ENCODE data around the gene LGALS7. TPM values are rescaled to one million over a fixed set of nuclear protein-coding genes. Genes with fewer than 3 reads are reported as not detected.

Gene LGALS7
- total and polyA plus RNA-seq, 4 donors: 2.4 to 5.0 (median 4.9) TPM; not detected in 1

- no peaks in the 10 kb centered on the region for H3K36me3 ChIP-seq (ENCODE audit: control insufficient read depth in 4 of 4, insufficient read depth in 4 of 4, low read length in 4 of 4)
- TF ChIP-seq CTCF (IDR thresholded peaks at IDR 0.05; ENCODE audit: control extremely low read depth, extremely low read depth): no peak
Measured at GRCh38 chr19:38741670-38742069, 31.6 kb downstream of the LGALS7 start.

GRCh38 chr19:38740932-38741331 is 32.4 kb downstream of the LGALS7 start:
- no peaks in the 10 kb centered on the region for H3K9me3 ChIP-seq (ENCODE audit: control insufficient read depth in 4 of 4, insufficient read depth in 3 of 4, low read length in 3 of 4)
- ATAC-seq (ENCODE audit: insufficient read depth, low FRiP score): no peak
- TF ChIP-seq CTCF (IDR thresholded peaks at IDR 0.05; ENCODE audit: control extremely low read depth, extremely low read depth): no peak
- no peaks in the 10 kb centered on the region for H3K36me3 ChIP-seq (ENCODE audit: control insufficient read depth in 4 of 4, insufficient read depth in 4 of 4, low read length in 4 of 4)
- H3K4me1 ChIP-seq (ENCODE audit: control insufficient read depth in 5 of 5, insufficient read depth in 5 of 5, low read length in 5 of 5): peaks cover 0 to 3% (median 0%) of the 10 kb centered on the region in 5 donors
- H3K4me3 ChIP-seq: no peak overlapping the region
- 98 to 100% methylated on average over 2 of the region's 2 CpGs for WGBS, 2 donors
- no peak overlapping the region for H3K9ac ChIP-seq (ENCODE audit: insufficient read depth in 1 of 2, low read length in 2 of 2)
- DNase-seq: no peak
- H3K27me3 ChIP-seq (ENCODE audit: control insufficient read depth in 3 of 3, insufficient read depth in 3 of 3, low read length in 2 of 3): peaks cover 0 to 3% (median 0%) of the 10 kb centered on the region in 3 donors
- H3K27ac ChIP-seq (ENCODE audit: low read depth in 1 of 2, low read length in 1 of 2): no peak overlapping the region

More at GRCh38 chr19:38741670-38742069, 31.6 kb downstream of the LGALS7 start:
- no peak for ATAC-seq (ENCODE audit: insufficient read depth, low FRiP score)
- DNase-seq: no peak
- no peak overlapping the region for H3K27ac ChIP-seq (ENCODE audit: low read depth in 1 of 2, low read length in 1 of 2)
- peaks cover 0 to 2% (median 0%) of the 10 kb centered on the region in 3 donors for H3K27me3 ChIP-seq (ENCODE audit: control insufficient read depth in 3 of 3, insufficient read depth in 3 of 3, low read length in 2 of 3)
- 95 to 97% methylated on average over 15 of the region's 15 CpGs for WGBS, 2 donors
- H3K9me3 ChIP-seq (ENCODE audit: control insufficient read depth in 4 of 4, insufficient read depth in 3 of 4, low read length in 3 of 4): no peaks in the 10 kb centered on the region
- no peak overlapping the region for H3K9ac ChIP-seq (ENCODE audit: insufficient read depth in 1 of 2, low read length in 2 of 2)
- H3K4me1 ChIP-seq (ENCODE audit: control insufficient read depth in 5 of 5, insufficient read depth in 5 of 5, low read length in 5 of 5): no peaks in the 10 kb centered on the region
- no peak overlapping the region for H3K4me3 ChIP-seq

DNA sequence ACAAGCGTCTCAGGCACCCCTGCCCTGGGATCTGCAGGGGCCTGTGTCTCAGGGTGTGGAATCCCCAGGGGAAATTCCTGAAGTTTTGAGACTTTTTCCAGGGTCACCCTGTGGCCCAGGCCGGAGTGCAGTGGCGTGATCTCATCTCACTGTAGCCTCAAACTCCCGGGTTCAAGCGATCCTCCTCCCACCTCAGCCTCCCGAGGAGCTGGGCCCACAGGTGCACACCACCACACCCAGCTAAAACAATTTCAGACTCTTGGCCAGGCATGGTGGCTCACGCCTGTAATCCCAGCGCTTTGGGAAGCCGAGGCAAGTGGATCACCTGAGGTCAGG is 33.1 kb downstream of the LGALS7 start:
- TF ChIP-seq CTCF (IDR thresholded peaks at IDR 0.05; ENCODE audit: control extremely low read depth, extremely low read depth): no peak
- Histone ChIP-seq H3K27ac (ENCODE audit: low read depth in 1 of 2, low read length in 1 of 2) (no peak overlapping the region), H3K4me3 (no peak overlapping the region), H3K27me3 (ENCODE audit: control insufficient read depth in 3 of 3, insufficient read depth in 3 of 3, low read length in 2 of 3) (peaks cover 0 to 3% (median 0%) of the 10 kb centered on the region in 3 donors), H3K4me1 (ENCODE audit: control insufficient read depth in 5 of 5, insufficient read depth in 5 of 5, low read length in 5 of 5) (peaks cover 0 to 5% (median 0%) of the 10 kb centered on the region in 5 donors), H3K36me3 (ENCODE audit: control insufficient read depth in 4 of 4, insufficient read depth in 4 of 4, low read length in 4 of 4) (no peaks in the 10 kb centered on the region), H3K9ac (ENCODE audit: insufficient read depth in 1 of 2, low read length in 2 of 2) (no peak overlapping the region), H3K9me3 (ENCODE audit: control insufficient read depth in 4 of 4, insufficient read depth in 3 of 4, low read length in 3 of 4) (no peaks in the 10 kb centered on the region)
- WGBS, 2 donors: 91 to 94% methylated on average over 9 of the region's 9 CpGs
- ATAC-seq (ENCODE audit: insufficient read depth, low FRiP score): no peak
- DNase-seq: no peak
